K562 (cell line): Measurements from ENCODE around the gene ARAP1. TPM values are rescaled to one million over a fixed set of nuclear protein-coding genes. Genes with fewer than 3 reads are reported as not detected.

Experiments
- ATAC-seq: fragments of 200-7000 bp; cut with Tn5 transposase; 3 replicates; pipeline ENCODE4 v1.9.1; 2020; ENCODE audit warnings: moderate library complexity
- BruUV-seq: library from RNA; stranded (reverse); fragments of 400-500 nt; replicated peaks from 2 replicates; lab custom pipeline; 2021; lab: Mats Ljungman, UMichigan
- CTCF ChIA-PET: fragments of 300-600 bp; formaldehyde crosslinking; extraction: SDS; loops from one replicate; lab custom pipeline; 2021; ENCODE audit warnings: low intra/inter-chr PET ratio; lab: Yijun Ruan, JAX
- POLR2A ChIA-PET: fragments of 300-600, 350-650 bp; sonication (Branson Sonifier 250); formaldehyde crosslinking; extraction: SDS; loops from one replicate; lab custom pipeline; 2021; ENCODE audit warnings: antibody characterized with exemption, inconsistent platforms; lab: Yijun Ruan, JAX
- DNase-seq, 4 experiments: peaks; one replicate each; pipeline versions ENCODE4 v3.0.0 to v3.0.0-alpha.2; 2011 to 2018; ENCODE audit warnings: low spot score in 3 of 4, mixed read lengths in 3 of 4; ENCODE audit errors: extremely low read depth in 1 of 4
- FAIRE-seq: peaks from 2 replicates; lab custom pipeline; 2011; peaks lifted over from hg19 to GRCh38; lab: Jason Lieb, UNC
- H2AFZ ChIP-seq: 2 replicates; pipeline ENCODE4 v1.6.0; 2011; ENCODE audit warnings: low read depth, low read length, control low read depth, inconsistent platforms
- H3K27ac ChIP-seq: fragments of 200-600 bp; 3 replicates; pipeline ENCODE4 v1.8.0; 2011; ENCODE audit warnings: low read depth, mild to moderate bottlenecking, control low read depth, inconsistent platforms, low read length, moderate library complexity, mixed read lengths; ENCODE audit errors: extremely low read depth
- H3K27me3 ChIP-seq, 2 experiments: fragments of 300-600 bp in 1 of 2; 2 replicates in 1 of 2; 3 replicates in 1 of 2; pipeline versions ENCODE4 v1.6.0 to v1.8.0; 2011; ENCODE audit warnings: inconsistent platforms in 2 of 2, low read length in 2 of 2, mild to moderate bottlenecking in 1 of 2, mixed read lengths in 1 of 2, moderate library complexity in 1 of 2; ENCODE audit not compliant: control insufficient read depth in 2 of 2, insufficient read depth in 2 of 2
- H3K36me3 ChIP-seq: fragments of 300-600 bp; 3 replicates; pipeline ENCODE4 v1.8.0; 2011; ENCODE audit warnings: mild to moderate bottlenecking, low read length, inconsistent platforms; ENCODE audit not compliant: control insufficient read depth, insufficient read depth
- H3K4me1 ChIP-seq, 2 experiments: fragments of 200-600 bp in 1 of 2; replicated peaks in 1 of 2; 2 replicates in 1 of 2; 3 replicates in 1 of 2; pipeline versions ENCODE4 v1.5.1 to v1.8.0; 2011; ENCODE audit warnings: inconsistent platforms in 2 of 2, low read length in 2 of 2, mild to moderate bottlenecking in 1 of 2, mixed read lengths in 1 of 2, moderate library complexity in 1 of 2; ENCODE audit not compliant: control insufficient read depth in 2 of 2, insufficient read depth in 2 of 2
- H3K4me2 ChIP-seq: 2 replicates; pipeline ENCODE4 v1.6.1; 2011; ENCODE audit warnings: low read length, control low read depth, inconsistent platforms, mixed read lengths; ENCODE audit not compliant: insufficient read depth
- H3K4me3 ChIP-seq: fragments of 200-600 bp; sonication (generic), shearing (Covaris generic); 2 replicates; pipeline ENCODE4 v1.5.1; 2016; ENCODE audit warnings: control low read depth, inconsistent platforms
- H3K79me2 ChIP-seq: fragments of 200-600 bp; 3 replicates; pipeline ENCODE4 v1.8.0; 2011; ENCODE audit warnings: low read length, inconsistent platforms; ENCODE audit not compliant: control insufficient read depth, insufficient read depth
- H3K9ac ChIP-seq, 2 experiments: 2 replicates each; pipeline versions ENCODE4 v1.6.0 to v1.6.1; 2011; ENCODE audit warnings: low read depth in 2 of 2, low read length in 2 of 2, control low read depth in 1 of 2, inconsistent platforms in 1 of 2, mild to moderate bottlenecking in 1 of 2, mixed read lengths in 1 of 2; ENCODE audit not compliant: insufficient read depth in 1 of 2
- H3K9me1 ChIP-seq: one replicate; pipeline ENCODE4 v1.6.0; 2011; ENCODE audit warnings: inconsistent platforms, mild to moderate bottlenecking, low read length, moderate library complexity; ENCODE audit not compliant: control insufficient read depth, insufficient read depth
- H3K9me3 ChIP-seq: replicated peaks from 2 replicates; pipeline ENCODE4 v1.5.1; 2011; ENCODE audit warnings: low read depth, low read length, inconsistent platforms; ENCODE audit not compliant: control insufficient read depth, insufficient read depth
- H4K20me1 ChIP-seq: replicated peaks from 2 replicates; pipeline ENCODE4 v1.6.1; 2011; ENCODE audit warnings: low read length, inconsistent platforms, mixed read lengths; ENCODE audit not compliant: control insufficient read depth, insufficient read depth
- C11orf30 ChIP-seq: fragments of 450-650 bp; IDR thresholded peaks from 2 replicates; pipeline ENCODE4 v1.6.1; 2016; ENCODE audit warnings: low read depth, mild to moderate bottlenecking
- CREBBP ChIP-seq: IDR thresholded peaks from one replicate; pipeline ENCODE4 v1.6.1; 2012; ENCODE audit warnings: low read depth, mild to moderate bottlenecking, control low read depth, inconsistent platforms, low read length
- HNRNPH1 ChIP-seq: fragments of 200-400 bp; formaldehyde crosslinking; optimal IDR thresholded peaks from 2 replicates; pipeline ENCODE3; 2017; ENCODE audit warnings: low read depth, mild to moderate bottlenecking, low read length, moderate library complexity
- KHSRP ChIP-seq: fragments of 450-650 bp; IDR thresholded peaks from 2 replicates; pipeline ENCODE4 v1.6.1; 2017
- RB1 ChIP-seq: fragments of 450-650 bp; IDR thresholded peaks from 2 replicates; pipeline ENCODE4 v1.6.1; 2017; ENCODE audit warnings: low read depth, mild to moderate bottlenecking
- TCF7 ChIP-seq: sonication (generic); IDR thresholded peaks from 2 replicates; pipeline ENCODE4 v1.6.1; 2016; ENCODE audit warnings: antibody characterized with exemption, borderline replicate concordance
- YBX1 ChIP-seq: fragments of 450-650 bp; IDR thresholded peaks from 2 replicates; pipeline ENCODE4 v1.7.1; 2016; ENCODE audit warnings: mild to moderate bottlenecking
- ZBTB8A ChIP-seq: fragments of 450-650 bp; IDR thresholded peaks from 2 replicates; pipeline ENCODE4 v1.6.1; 2018; ENCODE audit warnings: mild to moderate bottlenecking, moderate library complexity; ENCODE audit not compliant: partially characterized antibody
- ZNF121 ChIP-seq: sonication (generic); formaldehyde crosslinking; conservative IDR thresholded peaks from 2 replicates; pipeline ENCODE4 v1.8.0; 2022; ENCODE audit warnings: missing genetic modification reagents
- WGBS: fragments of 100-300 bp; shearing (Covaris generic); methylation state at CpG from one replicate; pipeline ENCODE4 v1.1.6; 2016; ENCODE audit warnings: low coverage, mixed read lengths; ENCODE audit not compliant: insufficient coverage; ENCODE audit errors: missing lambda C conversion rate; 5-methylcytosine and 5-hydroxymethylcytosine counted together
- in situ Hi-C: fragments of 300-500 bp; cut with MboI; formaldehyde crosslinking; loops from 4 replicates; pipeline ENCODE4 v1.15.0; 2018; ENCODE audit warnings: inconsistent platforms, mixed read lengths
- intact Hi-C: fragments of 100-400 bp; cut with micrococcal nuclease; formaldehyde crosslinking; loops from 2 replicates; pipeline ENCODE4 v1.14.2; 2022
- polyA plus RNA-seq, 8 experiments: library from polyadenylated mRNA; depleted of rRNA in 4 of 8; stranded (reverse) in 5 of 8; unstranded in 3 of 8; fragments of >200 nt; fragmentation: Nextera tagmentation in 2 of 8; fragmentation: Illumina TruSeq in 1 of 8; extraction: Ambion mirVana in 2 of 8; extraction: Trizol in 1 of 8; gene quantifications; 2 replicates each; pipeline versions ENCODE4 v1.2.1 to v1.2.3, GENCODE V29; 2011 to 2014; ENCODE audit warnings: inconsistent platforms in 1 of 8, missing spikeins in 1 of 8
- total RNA-seq, 7 experiments: library from RNA; depleted of rRNA in 6 of 7; stranded (reverse); fragments of >200 nt in 6 of 7; fragmentation: Illumina TruSeq in 2 of 7; extraction: Trizol in 2 of 7; gene quantifications; 2 replicates each; pipeline versions ENCODE4 v1.2.1 to v1.2.3, GENCODE V29; 2011 to 2021; ENCODE audit warnings: low replicate concordance in 1 of 7
- TF ChIP-seq, protein P1 (sequence below): IDR thresholded peaks from 3 replicates; pipeline ENCODE4 v1.6.1; 2011; ENCODE audit warnings: borderline replicate concordance, mild to moderate bottlenecking, moderate library complexity; ENCODE audit not compliant: insufficient read length; ENCODE audit errors: extremely low read depth

ARAP1 gene
- total and polyA plus RNA-seq, 9 of the 15 experiments (the other 6 are each of a cell fraction or from before 2014, with no cell fraction given) = 0.23 to 67.0 (median 24.6) TPM

DNA sequence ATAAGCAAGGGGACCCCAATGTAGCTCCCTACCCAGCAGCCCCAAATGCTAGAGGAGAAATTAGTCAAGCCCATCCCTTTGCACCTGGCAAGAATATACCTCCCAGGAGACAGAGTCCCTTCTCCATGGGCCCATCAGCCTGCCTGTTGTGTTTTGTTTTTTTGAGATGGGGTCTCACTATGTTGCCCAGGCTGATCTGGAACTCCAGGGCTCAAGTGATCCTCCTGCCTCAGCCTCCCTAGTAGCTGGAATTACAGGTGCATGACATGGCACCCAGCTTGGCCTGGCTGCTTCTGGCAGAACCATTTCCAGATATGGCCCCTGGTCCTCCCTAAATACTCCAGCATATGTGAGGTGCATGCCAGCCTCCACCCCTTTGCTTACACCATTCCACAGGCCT, 100.1 kb downstream of the ARAP1 start:
- ATAC-seq = no peak
- Histone ChIP-seq H3K79me2 (no peaks in the 10 kb centered on the region), H3K9ac (no peak overlapping the region), H4K20me1 (0 out of 2 replicates have a peak, but pooled peaks cover 4% of the 10 kb centered on the region), H2AFZ (no peak overlapping the region), H3K4me3 (no peak overlapping the region), H3K27me3 (peaks cover 0 to 9% of the 10 kb centered on the region in 2 experiments; a peak in 1 of 5 replicates), H3K36me3 (no peaks in the 10 kb centered on the region), H3K9me3 (no peaks in the 10 kb centered on the region), H3K4me1 (peaks cover 15 to 26% of the 10 kb centered on the region in 2 experiments; a peak in 4 of 5 replicates), H3K9me1 (no peaks in the 10 kb centered on the region), H3K27ac (no peak overlapping the region), H3K4me2 (no peak overlapping the region)
- DNase-seq = no peak
- in situ Hi-C loops = no loop called here
- ChIA-PET CTCF (interaction anchor here (0.6 kb wide), 1 partner anchor 52 kb away, joined by 3 read pairs; no protein-coding TSS in a partner anchor), POLR2A (no interaction called here)
- intact Hi-C loops = no loop called here
- FAIRE-seq = no peak
- no TSS peak for BruUV-seq
- TF ChIP-seq ZNF121 (peak; percentile 80), YBX1 (no peak), KHSRP (no peak), ZBTB8A (no peak), C11orf30 (no peak)

DNA sequence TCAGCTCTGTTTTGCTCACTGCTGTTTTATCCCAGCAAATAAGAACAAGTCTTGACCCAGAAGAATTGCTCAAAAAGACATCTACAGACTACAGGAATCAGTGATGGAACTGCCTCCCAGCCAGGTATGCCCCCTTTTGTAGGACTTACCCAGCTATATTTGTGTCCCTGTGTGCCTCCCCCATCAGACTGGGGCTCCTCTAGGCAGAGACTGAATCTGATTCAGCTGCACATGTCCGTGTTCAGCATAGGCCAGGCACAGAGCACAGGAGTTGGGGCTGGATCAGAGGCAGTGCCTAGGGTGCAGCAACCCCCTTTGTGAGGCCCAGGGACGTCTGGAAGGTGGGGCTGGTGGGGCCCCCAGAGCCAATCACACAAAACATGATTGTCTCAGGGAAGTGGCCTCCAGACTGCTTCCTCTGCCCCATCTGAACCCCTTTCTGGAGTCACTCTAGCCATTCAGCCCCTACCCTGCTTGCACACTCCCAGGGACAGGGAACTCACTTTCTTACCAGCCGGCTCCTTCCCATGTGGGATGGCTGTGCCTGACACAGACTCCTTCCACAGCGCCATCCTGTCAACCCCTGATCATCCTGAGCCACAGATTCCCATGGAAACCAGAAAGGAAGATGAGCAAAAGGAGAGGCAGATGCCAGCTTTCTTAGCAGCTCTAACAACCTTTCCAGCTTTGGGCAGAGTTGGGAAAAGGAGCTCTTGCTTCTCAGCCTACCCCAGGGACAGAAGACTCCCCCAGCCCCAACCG, 102.8 kb downstream of the ARAP1 start:
- H3K4me3 ChIP-seq = no peak overlapping the region
- H4K20me1 ChIP-seq = no peaks in the 10 kb centered on the region
- in situ Hi-C loops = loop anchor here (5.0 kb wide), 1 partner anchor 52 kb away; no protein-coding TSS in a partner anchor
- H3K36me3 ChIP-seq = no peaks in the 10 kb centered on the region
- POLR2A ChIA-PET = interaction anchor here (0.6 to 0.7 kb wide), 2 partner anchors 10 to 133 kb away, joined by 3 to 4 read pairs; no protein-coding TSS in a partner anchor
- ATAC-seq (no peak), DNase-seq (no peak), FAIRE-seq (no peak)
- no peak overlapping the region for H2AFZ ChIP-seq
- H3K79me2 ChIP-seq = no peaks in the 10 kb centered on the region
- 1% methylated on average over 5 of the region's 5 CpGs for WGBS
- intact Hi-C loops = no loop called here
- no peak overlapping the region for H3K9ac ChIP-seq
- H3K4me2 ChIP-seq = no peak overlapping the region
- no peaks in the 10 kb centered on the region for H3K9me1 ChIP-seq
- H3K4me1 ChIP-seq = peaks cover 15 to 20% of the 10 kb centered on the region in 2 experiments; a peak in 4 of 5 replicates
- H3K27ac ChIP-seq = no peak overlapping the region
- H3K27me3 ChIP-seq = peaks cover 0 to 9% of the 10 kb centered on the region in 2 experiments; a peak in 1 of 5 replicates
- BruUV-seq = no TSS peak
- H3K9me3 ChIP-seq = no peaks in the 10 kb centered on the region
- CTCF ChIA-PET = no interaction called here
- no peak for TF ChIP-seq RB1
- no peak for TF ChIP-seq CREBBP
- TF ChIP-seq TCF7 = no peak
- TF ChIP-seq HNRNPH1 = no peak
- TF ChIP-seq, protein P1, sequence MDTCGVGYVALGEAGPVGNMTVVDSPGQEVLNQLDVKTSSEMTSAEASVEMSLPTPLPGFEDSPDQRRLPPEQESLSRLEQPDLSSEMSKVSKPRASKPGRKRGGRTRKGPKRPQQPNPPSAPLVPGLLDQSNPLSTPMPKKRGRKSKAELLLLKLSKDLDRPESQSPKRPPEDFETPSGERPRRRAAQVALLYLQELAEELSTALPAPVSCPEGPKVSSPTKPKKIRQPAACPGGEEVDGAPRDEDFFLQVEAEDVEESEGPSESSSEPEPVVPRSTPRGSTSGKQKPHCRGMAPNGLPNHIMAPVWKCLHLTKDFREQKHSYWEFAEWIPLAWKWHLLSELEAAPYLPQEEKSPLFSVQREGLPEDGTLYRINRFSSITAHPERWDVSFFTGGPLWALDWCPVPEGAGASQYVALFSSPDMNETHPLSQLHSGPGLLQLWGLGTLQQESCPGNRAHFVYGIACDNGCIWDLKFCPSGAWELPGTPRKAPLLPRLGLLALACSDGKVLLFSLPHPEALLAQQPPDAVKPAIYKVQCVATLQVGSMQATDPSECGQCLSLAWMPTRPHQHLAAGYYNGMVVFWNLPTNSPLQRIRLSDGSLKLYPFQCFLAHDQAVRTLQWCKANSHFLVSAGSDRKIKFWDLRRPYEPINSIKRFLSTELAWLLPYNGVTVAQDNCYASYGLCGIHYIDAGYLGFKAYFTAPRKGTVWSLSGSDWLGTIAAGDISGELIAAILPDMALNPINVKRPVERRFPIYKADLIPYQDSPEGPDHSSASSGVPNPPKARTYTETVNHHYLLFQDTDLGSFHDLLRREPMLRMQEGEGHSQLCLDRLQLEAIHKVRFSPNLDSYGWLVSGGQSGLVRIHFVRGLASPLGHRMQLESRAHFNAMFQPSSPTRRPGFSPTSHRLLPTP = no peak
